ENCODE results near the gene ARF3. TPM values are rescaled to one million over a fixed set of nuclear protein-coding genes. Genes with fewer than 3 reads are reported as not detected.
A peak's percentile ranks its signal among the peaks of the same experiment; 100 is the strongest.

The ARF3 gene
- total and polyA plus RNA-seq, 7 experiments from 2014 or later = 15.9 to 137 (median 52.5) TPM

GRCh38 chr12:48925304-48926011 lies 31.8 kb downstream of the ARF3 start, which contains the start of gene FKBP11:
Gene FKBP11, minus strand, starts transcription at chr12:48925492. Its CDS starts 64 bp downstream, at chr12:48925428.
- Histone ChIP-seq H3K36me3 (ENCODE audit: control insufficient read depth in 2 of 3, insufficient read depth in 3 of 3, low read length in 3 of 3) (peaks cover 0 to 19% (median 6%) of the 10 kb centered on the region in 3 experiments), H3K27ac (ENCODE audit: low read depth, low read length) (peak within 1 kb of the TSS; percentile 99), H3K27me3 (ENCODE audit: control insufficient read depth in 2 of 2, insufficient read depth in 2 of 2, low read length in 2 of 2) (no peaks in the 10 kb centered on the region), H3K4me3 (ENCODE audit: low read length) (peak within 1 kb of the TSS; percentile 72), H3K9me3 (ENCODE audit: control insufficient read depth in 2 of 3, low read length in 3 of 3) (peaks cover 0 to 3% (median 0%) of the 10 kb centered on the region in 3 experiments), H3K4me1 (ENCODE audit: control insufficient read depth in 2 of 2, insufficient read depth in 2 of 2, low read length in 2 of 2) (peaks cover 10 to 18% of the 10 kb centered on the region in 2 donors)
- ChIA-PET POLR2A (interaction anchor here (0.9 to 5.7 kb wide), 11 partner anchors 8 to 243 kb away, joined by 3 to 18 read pairs (median 9); partner anchors contain the start of genes ARF3, DDX23, KANSL2 and WNT1), CTCF (interaction anchor here (0.6 to 2.8 kb wide), 7 partner anchors 8 to 73 kb away, joined by 4 to 19 read pairs (median 7); partner anchors contain the start of genes DDX23 and WNT1)
- Mint-ChIP-seq H3K4me1 (peaks cover 18 to 52% (median 42%) of the 10 kb centered on the region in 7 donors), H3K27ac (peak within 1 kb of the TSS; percentile 74 to 98 (median 95)), H3K27me3 (no peaks in the 10 kb centered on the region), H3K9me3 (peaks cover 0 to 1% (median 0%) of the 10 kb centered on the region in 11 donors), H3K4me3 (peak within 1 kb of the TSS; percentile 89 to 98 (median 93)), H3K36me3 (peaks cover 2 to 30% (median 17%) of the 10 kb centered on the region in 5 donors)
- DNase-seq (peak; percentile 39 to 78 (median 69)), ATAC-seq (peak; percentile 87)
- intact Hi-C loops (cut with micrococcal nuclease) = loop anchor here (1.0 to 2.0 kb wide), 5 partner anchors 9 to 61 kb away; partner anchors contain the start of genes ARF3 (in 2 of the 2) and RND1 (in 1 of the 2)

GRCh38 chr12:48924617-48925303 lies 32.5 kb downstream of the ARF3 start:
- no peaks in the 10 kb centered on the region for H3K27me3 ChIP-seq (ENCODE audit: control insufficient read depth in 2 of 2, insufficient read depth in 2 of 2, low read length in 2 of 2)
- CTCF ChIA-PET = interaction anchor here (0.8 to 4.0 kb wide), 8 partner anchors 7 to 63 kb away, joined by 3 to 21 read pairs (median 6); partner anchors contain the start of gene WNT1
- H3K27ac ChIP-seq (ENCODE audit: low read depth, low read length) = peak overlapping the region; percentile 99
- H3K9me3 ChIP-seq (ENCODE audit: control insufficient read depth in 2 of 3, low read length in 3 of 3) = peaks cover 0 to 3% (median 0%) of the 10 kb centered on the region in 3 experiments
- Mint-ChIP-seq H3K36me3 (peaks cover 0 to 23% (median 13%) of the 10 kb centered on the region in 5 donors), H3K27ac (peak overlapping the region; percentile 74 to 98 (median 95)), H3K4me1 (peaks cover 18 to 52% (median 42%) of the 10 kb centered on the region in 7 donors), H3K27me3 (no peaks in the 10 kb centered on the region), H3K4me3 (peak overlapping the region; percentile 89 to 98 (median 93)), H3K9me3 (peaks cover 0 to 1% (median 0%) of the 10 kb centered on the region in 11 donors)
- peak overlapping the region; percentile 72 for H3K4me3 ChIP-seq (ENCODE audit: low read length)
- intact Hi-C loops (cut with micrococcal nuclease) = loop anchor here (1.0 to 5.0 kb wide), 11 partner anchors 10 to 94 kb away; partner anchors contain the start of genes ARF3 (in 2 of the 2), PRKAG1 (in 1 of the 2), RND1 (in 1 of the 2) and WNT1 (in 1 of the 2)
- H3K4me1 ChIP-seq (ENCODE audit: control insufficient read depth in 2 of 2, insufficient read depth in 2 of 2, low read length in 2 of 2) = peaks cover 10 to 18% of the 10 kb centered on the region in 2 donors
- H3K36me3 ChIP-seq (ENCODE audit: control insufficient read depth in 2 of 3, insufficient read depth in 3 of 3, low read length in 3 of 3) = peaks cover 0 to 19% (median 6%) of the 10 kb centered on the region in 3 experiments
- POLR2A ChIA-PET = interaction anchor here (0.7 to 5.7 kb wide), 13 partner anchors 7 to 243 kb away, joined by 3 to 18 read pairs (median 4); partner anchors contain the start of genes ARF3, DDX23, KANSL2 and WNT1
- DNase-seq (peak; percentile 56 to 80 (median 77)), ATAC-seq (peak; percentile 86)

DNA sequence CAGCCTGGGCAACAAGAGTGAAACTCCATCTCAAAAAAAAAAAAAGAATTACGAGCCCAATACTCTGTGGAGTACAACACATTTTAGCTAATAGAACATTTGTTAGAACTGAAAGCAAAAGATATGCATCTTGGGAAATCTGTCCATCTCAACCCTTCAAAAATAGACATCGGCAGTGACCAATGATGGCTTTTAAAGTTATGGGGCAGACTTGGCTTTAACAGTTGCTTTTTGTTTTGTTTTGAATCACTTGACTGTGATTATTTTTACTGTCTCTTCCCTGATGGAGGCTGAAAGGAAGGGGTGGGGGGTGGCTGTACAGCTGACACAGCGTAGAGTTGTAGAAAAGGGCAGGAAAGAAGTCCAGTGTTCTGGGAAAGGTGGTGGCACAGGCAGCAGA lies 34.2 kb downstream of the ARF3 start:
- DNase-seq (no peak), ATAC-seq (no peak)
- Histone ChIP-seq H3K27ac (ENCODE audit: low read depth, low read length) (peak overlapping the region; percentile 99), H3K4me1 (ENCODE audit: control insufficient read depth in 2 of 2, insufficient read depth in 2 of 2, low read length in 2 of 2) (peaks cover 21% of the 10 kb centered on the region in 2 donors), H3K9me3 (ENCODE audit: control insufficient read depth in 2 of 3, low read length in 3 of 3) (peaks cover 0 to 3% (median 0%) of the 10 kb centered on the region in 3 experiments), H3K4me3 (ENCODE audit: low read length) (no peak overlapping the region), H3K36me3 (ENCODE audit: control insufficient read depth in 2 of 3, insufficient read depth in 3 of 3, low read length in 3 of 3) (peaks cover 0 to 19% (median 6%) of the 10 kb centered on the region in 3 experiments), H3K27me3 (ENCODE audit: control insufficient read depth in 2 of 2, insufficient read depth in 2 of 2, low read length in 2 of 2) (no peaks in the 10 kb centered on the region)
- intact Hi-C loops (cut with micrococcal nuclease) = loop anchor here in 1 of 2 donors (5.0 kb wide), 1 partner anchor 64 kb away; no protein-coding TSS in a partner anchor
- Mint-ChIP-seq H3K27me3 (no peaks in the 10 kb centered on the region), H3K4me1 (peaks cover 22 to 59% (median 52%) of the 10 kb centered on the region in 7 donors), H3K27ac (peak overlapping the region in 7 of 9 donors; percentile 10 to 98 (median 74)), H3K4me3 (peak overlapping the region in 6 of 10 donors; percentile 8 to 98 (median 47)), H3K9me3 (peaks cover 0 to 1% (median 0%) of the 10 kb centered on the region in 11 donors), H3K36me3 (peaks cover 0 to 22% (median 13%) of the 10 kb centered on the region in 5 donors)
- CTCF ChIA-PET = interaction anchor here (0.6 to 4.0 kb wide), 2 partner anchors 9 to 20 kb away, joined by 3 to 21 read pairs; a partner anchor contains a TSS
- POLR2A ChIA-PET = interaction anchor here (1.9 to 5.7 kb wide), 4 partner anchors 11 to 71 kb away, joined by 4 to 18 read pairs (median 17); partner anchors contain the start of genes DDX23 and WNT1

DNA sequence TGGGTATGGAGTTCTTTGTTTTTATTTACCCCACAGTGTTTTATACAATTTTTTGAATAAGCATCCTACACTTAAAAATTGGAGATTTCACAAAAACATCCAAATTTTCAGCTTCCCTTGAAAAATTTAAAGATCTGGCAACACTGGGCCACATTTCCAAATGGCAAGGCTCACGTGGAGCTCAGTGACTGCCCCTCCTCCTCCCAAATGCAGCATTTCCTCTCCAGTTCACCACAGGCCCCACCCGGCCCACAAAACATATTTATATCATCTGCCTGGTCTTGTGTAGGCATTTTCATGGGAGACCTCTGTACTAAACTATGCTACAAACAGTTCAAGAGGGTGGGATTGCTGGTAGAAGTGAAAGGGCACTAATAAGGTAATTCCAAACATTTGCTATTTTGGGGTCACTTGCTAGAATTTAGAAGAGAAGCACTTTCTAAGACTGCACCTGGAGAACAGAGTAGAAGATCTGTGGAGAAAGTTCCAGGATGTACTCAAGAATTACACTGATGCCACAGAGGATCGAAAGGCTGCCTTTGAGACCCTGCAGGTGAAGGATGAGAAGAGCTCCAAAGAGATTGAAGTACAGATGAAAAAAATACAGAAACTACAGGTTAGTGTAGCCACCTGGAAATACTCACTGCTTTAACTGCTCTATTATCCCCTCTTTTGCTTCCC lies 39.3 kb downstream of the ARF3 start:
- H3K9me3 Mint-ChIP-seq = no peaks in the 10 kb centered on the region
- Histone ChIP-seq H3K4me3 (ENCODE audit: low read length) (peak overlapping the region; percentile 57), H3K27ac (ENCODE audit: low read depth, low read length) (peak overlapping the region; percentile 73), H3K27me3 (ENCODE audit: control insufficient read depth in 2 of 2, insufficient read depth in 2 of 2, low read length in 2 of 2) (no peaks in the 10 kb centered on the region), H3K4me1 (ENCODE audit: control insufficient read depth in 2 of 2, insufficient read depth in 2 of 2, low read length in 2 of 2) (peaks cover 14 to 25% of the 10 kb centered on the region in 2 donors), H3K9me3 (ENCODE audit: control insufficient read depth in 2 of 3, low read length in 3 of 3) (no peaks in the 10 kb centered on the region), H3K36me3 (ENCODE audit: control insufficient read depth in 2 of 3, insufficient read depth in 3 of 3, low read length in 3 of 3) (peaks cover 0 to 13% (median 6%) of the 10 kb centered on the region in 3 experiments)
- peak overlapping the region; percentile 81 to 94 (median 90) for H3K27ac Mint-ChIP-seq
- intact Hi-C loops (cut with micrococcal nuclease) = loop anchor here (1.0 kb wide), 2 partner anchors 14 to 65 kb away; a partner anchor contains a TSS
- CTCF ChIA-PET = interaction anchor here (0.6 to 1.6 kb wide), 8 partner anchors 8 to 146 kb away, joined by 3 to 8 read pairs (median 4); partner anchors contain the start of gene FKBP11
- peaks cover 0 to 24% (median 17%) of the 10 kb centered on the region in 5 donors for H3K36me3 Mint-ChIP-seq
- H3K4me1 Mint-ChIP-seq = peaks cover 20 to 46% (median 43%) of the 10 kb centered on the region in 7 donors
- peak in 7 of 9 donors; percentile 39 to 63 (median 57) for DNase-seq
- H3K4me3 Mint-ChIP-seq = peak overlapping the region; percentile 84 to 92 (median 88)
- H3K27me3 Mint-ChIP-seq = no peaks in the 10 kb centered on the region
- ATAC-seq = peak; percentile 89
- POLR2A ChIA-PET = interaction anchor here (0.6 to 2.4 kb wide), 9 partner anchors 8 to 1115 kb away, joined by 3 to 12 read pairs (median 5); partner anchors contain the start of genes ARF3, DDX23, FKBP11 and RND1

GRCh38 chr12:48910196-48910595 lies 47.1 kb downstream of the ARF3 start:
- Mint-ChIP-seq H3K9me3 (no peaks in the 10 kb centered on the region), H3K4me3 (no peak overlapping the region), H3K27me3 (peaks cover 0 to 5% (median 0%) of the 10 kb centered on the region in 5 donors), H3K36me3 (no peaks in the 10 kb centered on the region), H3K4me1 (no peaks in the 10 kb centered on the region), H3K27ac (peak overlapping the region in 1 of 9 donors; percentile 4)
- Histone ChIP-seq H3K36me3 (ENCODE audit: control insufficient read depth in 2 of 3, insufficient read depth in 3 of 3, low read length in 3 of 3) (no peaks in the 10 kb centered on the region), H3K4me3 (ENCODE audit: low read length) (no peak overlapping the region), H3K4me1 (ENCODE audit: control insufficient read depth in 2 of 2, insufficient read depth in 2 of 2, low read length in 2 of 2) (no peaks in the 10 kb centered on the region), H3K27me3 (ENCODE audit: control insufficient read depth in 2 of 2, insufficient read depth in 2 of 2, low read length in 2 of 2) (no peaks in the 10 kb centered on the region), H3K9me3 (ENCODE audit: control insufficient read depth in 2 of 3, low read length in 3 of 3) (no peaks in the 10 kb centered on the region), H3K27ac (ENCODE audit: low read depth, low read length) (no peak overlapping the region)
- intact Hi-C loops (cut with micrococcal nuclease) = no loop called here
- ChIA-PET POLR2A (interaction anchor here (1.2 kb wide), 2 partner anchors 9 to 14 kb away, joined by 4 read pairs; no protein-coding TSS in a partner anchor), CTCF (interaction anchor here (1.0 to 1.2 kb wide), 2 partner anchors 14 to 20 kb away, joined by 3 to 5 read pairs; no protein-coding TSS in a partner anchor)
- ATAC-seq = no peak
- DNase-seq = no peak

All from naive thymus-derived CD4-positive, alpha-beta T cell (primary cell).